ENCODE measurements around the gene BRAP.
"Not testable (repeated sequence)": the region's sequence is repeated elsewhere in the genome, so short reads cannot be mapped to it uniquely, and the experiment has no call there.

BRAP gene

GRCh38 chr12:111645433-111645832, 40.3 kb downstream of the BRAP start:
- Mint-ChIP-seq H3K27ac (peak overlapping the region; percentile 30), H3K27me3 (no peaks in the 10 kb centered on the region), H3K9me3 (no peaks in the 10 kb centered on the region), H3K36me3 (peaks cover 3% of the 10 kb centered on the region), H3K4me3 (no peak overlapping the region), H3K4me1 (no peaks in the 10 kb centered on the region)

DNA sequence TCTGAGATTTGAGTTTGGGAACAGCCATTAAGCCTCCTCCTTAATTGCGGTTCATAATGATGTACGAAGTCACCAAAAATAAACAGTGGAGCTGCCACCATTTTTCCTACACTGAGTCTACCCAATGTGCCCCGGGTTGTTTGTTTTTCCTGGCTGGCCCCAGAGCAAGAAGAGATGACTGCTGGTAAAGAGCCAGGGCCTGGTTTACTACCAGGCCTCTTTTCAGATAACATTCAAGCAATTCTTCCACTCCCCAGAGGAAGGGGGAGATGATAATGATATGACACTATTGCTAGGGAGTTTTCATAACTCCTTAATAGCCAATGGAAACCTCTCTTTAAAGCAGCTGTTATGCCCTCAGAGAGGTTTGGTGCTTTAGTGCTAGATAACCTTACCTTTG, 42.3 kb downstream of the BRAP start:
- Mint-ChIP-seq H3K4me1 (no peaks in the 10 kb centered on the region), H3K36me3 (peaks cover 3% of the 10 kb centered on the region), H3K27ac (no peak overlapping the region), H3K4me3 (no peak overlapping the region), H3K9me3 (no peaks in the 10 kb centered on the region), H3K27me3 (no peaks in the 10 kb centered on the region)

DNA sequence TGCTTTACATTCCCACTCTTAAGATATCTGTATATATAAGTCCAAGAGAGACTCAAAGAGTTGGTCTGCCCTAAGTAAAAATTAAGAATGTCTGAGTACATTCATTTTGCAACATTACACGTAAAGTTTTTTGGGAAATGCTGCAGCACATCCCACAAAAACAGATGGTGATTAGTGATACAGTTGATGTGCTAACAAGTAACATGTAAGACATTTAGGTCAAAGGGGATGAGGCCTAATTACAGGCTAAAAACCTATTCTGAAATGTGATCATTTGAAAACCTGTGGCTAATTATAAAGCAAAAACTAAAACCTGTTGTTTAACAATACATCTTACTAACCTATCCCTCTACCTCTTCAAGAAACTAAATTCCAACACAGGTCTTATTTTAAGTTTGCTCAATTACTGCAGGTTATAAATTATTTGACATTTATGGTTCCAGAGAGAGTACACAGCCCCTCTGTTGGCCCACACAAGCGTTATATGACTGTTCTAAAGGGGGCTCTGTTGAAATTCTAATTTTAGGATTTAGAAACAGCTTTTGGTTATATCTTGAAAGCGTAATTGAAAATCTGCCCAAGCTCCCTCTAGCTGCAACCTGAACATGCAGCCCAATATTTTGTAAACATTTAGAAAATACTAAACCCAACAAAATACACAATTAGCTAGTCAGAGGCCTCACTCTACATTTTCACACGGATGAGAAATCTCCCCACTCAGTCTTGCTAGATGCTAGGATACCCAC, 42.9 kb downstream of the BRAP start:
- Mint-ChIP-seq H3K4me1 (no peaks in the 10 kb centered on the region), H3K27me3 (no peaks in the 10 kb centered on the region), H3K36me3 (peaks cover 3% of the 10 kb centered on the region), H3K9me3 (no peaks in the 10 kb centered on the region), H3K4me3 (no peak overlapping the region), H3K27ac (no peak overlapping the region)

GRCh38 chr12:111640506-111640905, 45.2 kb downstream of the BRAP start:
- no peaks in the 10 kb centered on the region for H3K27me3 Mint-ChIP-seq
- H3K4me1 Mint-ChIP-seq: peaks cover 5% of the 10 kb centered on the region
- no peaks in the 10 kb centered on the region for H3K36me3 Mint-ChIP-seq
- H3K27ac Mint-ChIP-seq: no peak overlapping the region
- no peaks in the 10 kb centered on the region for H3K9me3 Mint-ChIP-seq
- no peak overlapping the region for H3K4me3 Mint-ChIP-seq

DNA sequence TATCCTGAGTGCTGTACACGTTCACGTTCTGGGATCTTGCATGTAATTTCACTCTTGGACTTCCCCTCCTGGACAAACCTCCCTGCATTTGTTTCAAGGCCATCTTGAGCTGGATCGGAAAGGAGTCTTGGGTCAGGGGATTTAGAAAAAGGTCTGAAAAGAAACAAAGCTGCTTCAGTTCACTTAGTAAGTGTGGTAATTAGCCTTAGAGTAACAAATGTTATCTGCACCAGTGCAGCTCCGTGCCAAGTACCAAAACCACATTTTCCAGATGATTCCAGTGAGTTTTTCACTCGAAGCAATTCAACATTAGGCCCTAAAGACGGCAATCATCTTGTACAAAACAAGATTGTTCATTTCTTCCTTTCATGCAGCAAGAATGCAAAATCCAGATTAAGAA, 47.2 kb downstream of the BRAP start:
- Mint-ChIP-seq H3K36me3 (no peaks in the 10 kb centered on the region), H3K27ac (no peak overlapping the region), H3K4me3 (no peak overlapping the region), H3K27me3 (no peaks in the 10 kb centered on the region), H3K9me3 (no peaks in the 10 kb centered on the region), H3K4me1 (peaks cover 5% of the 10 kb centered on the region)

DNA sequence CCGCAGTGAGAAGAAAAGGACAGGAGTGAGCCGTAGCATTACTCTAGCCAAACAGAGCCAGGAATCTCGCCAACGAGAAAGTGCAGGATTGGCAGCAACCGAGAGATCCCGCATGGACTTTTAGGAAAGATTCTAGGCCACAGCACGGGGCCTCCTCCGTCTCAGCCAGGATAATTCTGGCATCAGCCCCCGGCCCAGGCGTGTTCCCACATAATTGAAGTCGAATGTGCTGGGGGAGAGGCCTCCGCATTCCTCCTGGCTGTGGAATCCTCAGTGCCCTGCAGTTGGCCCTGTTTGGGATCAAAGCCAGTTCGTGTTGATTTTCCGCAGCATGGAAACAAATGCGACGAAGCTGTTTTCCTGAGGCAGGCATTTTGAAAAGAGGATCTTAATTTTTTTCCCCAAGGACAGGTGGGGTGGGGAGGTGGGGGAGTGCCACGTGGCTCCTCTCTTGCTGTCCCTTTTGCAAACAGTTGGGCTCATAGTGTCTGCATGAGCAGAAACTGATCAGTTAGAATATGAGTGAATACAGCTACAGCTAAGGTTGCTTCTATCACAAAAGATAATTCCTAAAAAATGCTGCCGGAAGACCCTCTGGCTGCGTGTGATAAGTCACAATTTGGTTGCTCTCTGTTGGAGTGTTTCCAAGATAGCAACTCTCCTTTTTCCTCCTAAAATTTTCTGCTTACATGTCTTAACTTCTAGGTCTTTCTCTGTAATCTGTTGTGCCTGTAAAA, 49.4 kb downstream of the BRAP start:
- Mint-ChIP-seq H3K27me3 (no peaks in the 10 kb centered on the region), H3K36me3 (no peaks in the 10 kb centered on the region), H3K4me1 (peaks cover 5% of the 10 kb centered on the region), H3K9me3 (no peaks in the 10 kb centered on the region), H3K27ac (no peak overlapping the region), H3K4me3 (no peak overlapping the region)

DNA sequence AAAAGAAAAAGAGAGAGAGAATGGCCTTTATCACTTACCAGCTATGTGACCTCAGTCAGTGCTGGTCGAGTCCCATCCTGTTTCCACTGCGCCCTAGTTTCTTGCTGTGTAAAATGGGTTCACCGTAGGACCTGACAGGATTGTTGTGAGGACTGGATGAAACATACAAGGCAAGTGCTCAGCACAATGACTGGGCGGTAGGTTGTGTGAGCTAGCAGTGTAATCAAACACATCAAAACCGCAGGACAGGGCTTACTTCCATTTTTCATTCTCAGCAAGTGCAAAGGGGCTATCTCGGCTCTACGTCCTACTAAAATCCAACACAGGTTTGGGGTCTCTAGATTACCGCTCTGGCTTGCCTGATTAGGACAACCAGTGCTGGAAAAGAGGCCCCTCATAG, 50.2 kb downstream of the BRAP start:
- Mint-ChIP-seq H3K4me3 (no peak overlapping the region), H3K4me1 (peaks cover 5% of the 10 kb centered on the region), H3K36me3 (no peaks in the 10 kb centered on the region), H3K27me3 (no peaks in the 10 kb centered on the region), H3K27ac (no peak overlapping the region), H3K9me3 (no peaks in the 10 kb centered on the region)

- H3K36me3 Mint-ChIP-seq: no peaks in the 10 kb centered on the region
- H3K4me1 Mint-ChIP-seq: no peaks in the 10 kb centered on the region
- H3K27ac Mint-ChIP-seq: no peak overlapping the region
- H3K27me3 Mint-ChIP-seq: no peaks in the 10 kb centered on the region
- no peak overlapping the region for H3K4me3 Mint-ChIP-seq
- no peaks in the 10 kb centered on the region for H3K9me3 Mint-ChIP-seq
These were observed 57.1 kb downstream of the BRAP start for GRCh38 chr12:111628505-111629260.

DNA sequence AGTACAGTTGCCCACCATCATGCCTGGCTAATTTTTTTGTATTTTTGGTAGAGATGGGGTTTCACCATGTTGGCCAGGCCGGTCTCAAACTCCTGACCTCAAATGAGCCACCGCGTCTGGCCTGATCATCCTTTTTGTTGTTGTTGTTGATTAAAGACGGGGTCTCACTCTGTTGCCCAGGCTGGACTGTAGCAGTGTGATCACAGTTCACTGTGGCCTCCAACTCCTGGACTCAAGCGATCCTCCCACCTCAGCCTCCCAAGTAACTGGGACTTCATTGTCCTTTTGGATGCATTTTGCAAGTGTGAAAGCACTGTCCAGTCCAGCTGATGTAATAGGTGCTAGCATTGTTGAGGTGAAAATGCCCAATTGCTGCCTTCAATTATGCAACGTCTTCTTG, 59.5 kb downstream of the BRAP start:
- Mint-ChIP-seq H3K36me3 (no peaks in the 10 kb centered on the region), H3K4me1 (no peaks in the 10 kb centered on the region), H3K4me3 (no peak overlapping the region), H3K27me3 (no peaks in the 10 kb centered on the region), H3K9me3 (no peaks in the 10 kb centered on the region), H3K27ac (no peak overlapping the region)

DNA sequence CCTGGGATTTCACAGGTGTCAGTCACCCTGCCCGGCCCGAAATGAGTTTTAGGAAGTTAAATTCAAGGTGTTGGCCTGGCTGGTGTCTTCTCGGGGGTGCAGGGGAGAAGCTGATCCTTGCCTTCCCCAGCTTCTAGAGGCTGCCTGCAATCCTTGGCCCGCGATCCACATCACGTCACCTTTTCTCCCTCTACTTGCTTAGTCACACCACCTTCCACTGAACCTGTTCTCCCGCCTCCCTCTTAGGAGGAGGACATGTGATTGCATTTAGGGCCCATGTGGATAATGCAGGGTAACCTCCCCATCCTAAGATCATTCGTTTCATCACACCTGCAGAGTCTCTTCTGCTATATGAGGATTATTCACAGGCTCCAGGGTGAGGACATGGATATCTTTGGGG, 61.2 kb downstream of the BRAP start:
- H3K36me3 Mint-ChIP-seq: no peaks in the 10 kb centered on the region
- H3K4me1 Mint-ChIP-seq: no peaks in the 10 kb centered on the region
- no peak overlapping the region for H3K27ac Mint-ChIP-seq
- H3K9me3 Mint-ChIP-seq: no peaks in the 10 kb centered on the region
- no peaks in the 10 kb centered on the region for H3K27me3 Mint-ChIP-seq
- no peak overlapping the region for H3K4me3 Mint-ChIP-seq

DNA sequence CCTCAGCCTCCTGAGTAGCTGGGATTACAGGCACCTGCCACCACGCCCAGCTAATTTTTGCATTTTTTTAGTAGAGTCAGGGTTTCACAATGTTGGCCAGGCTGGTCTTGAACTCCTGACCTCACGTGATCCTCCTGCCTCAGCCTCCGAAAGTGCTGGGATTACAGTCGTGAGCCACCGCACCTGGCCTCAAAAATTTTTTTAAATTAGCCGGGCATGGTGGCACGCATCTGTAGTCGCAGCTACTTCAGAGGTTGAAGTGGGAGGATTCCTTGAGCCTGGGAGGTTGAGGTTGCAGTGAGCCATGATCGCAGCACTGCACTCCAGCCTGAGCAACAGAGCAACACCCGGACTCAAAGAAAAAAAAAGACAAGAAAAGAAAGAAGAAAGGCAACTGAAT, 67.9 kb downstream of the BRAP start:
- not testable (repeated sequence) for H3K9me3 Mint-ChIP-seq, H3K27me3 Mint-ChIP-seq, H3K36me3 Mint-ChIP-seq, H3K4me1 Mint-ChIP-seq, H3K27ac Mint-ChIP-seq, H3K4me3 Mint-ChIP-seq

GRCh38 chr12:111616177-111616623, 69.6 kb downstream of the BRAP start:
- Mint-ChIP-seq H3K27me3 (no peaks in the 10 kb centered on the region), H3K4me3 (no peak overlapping the region), H3K9me3 (no peaks in the 10 kb centered on the region), H3K36me3 (no peaks in the 10 kb centered on the region), H3K27ac (no peak overlapping the region), H3K4me1 (no peaks in the 10 kb centered on the region)

DNA sequence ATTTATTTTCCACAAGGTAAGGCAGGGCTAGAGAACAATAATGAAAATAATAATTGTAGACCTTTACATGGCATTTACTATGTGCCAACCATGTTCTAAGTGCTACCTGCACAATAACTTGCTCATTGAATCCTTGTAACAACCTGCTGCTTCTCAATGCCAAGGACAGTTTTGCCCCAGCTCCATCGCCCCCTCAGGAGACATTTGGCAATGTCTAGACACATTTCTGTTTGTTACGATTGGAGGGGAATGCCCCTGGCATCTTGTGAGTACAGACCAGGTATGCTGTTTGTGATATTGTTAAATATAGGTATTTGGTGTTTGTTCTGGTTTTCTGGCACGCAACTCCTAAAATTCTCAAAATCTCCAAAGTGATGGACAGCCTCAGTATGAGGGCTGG, 78.5 kb downstream of the BRAP start:
- Mint-ChIP-seq H3K4me1 (no peaks in the 10 kb centered on the region), H3K36me3 (no peaks in the 10 kb centered on the region), H3K9me3 (no peaks in the 10 kb centered on the region)

DNA sequence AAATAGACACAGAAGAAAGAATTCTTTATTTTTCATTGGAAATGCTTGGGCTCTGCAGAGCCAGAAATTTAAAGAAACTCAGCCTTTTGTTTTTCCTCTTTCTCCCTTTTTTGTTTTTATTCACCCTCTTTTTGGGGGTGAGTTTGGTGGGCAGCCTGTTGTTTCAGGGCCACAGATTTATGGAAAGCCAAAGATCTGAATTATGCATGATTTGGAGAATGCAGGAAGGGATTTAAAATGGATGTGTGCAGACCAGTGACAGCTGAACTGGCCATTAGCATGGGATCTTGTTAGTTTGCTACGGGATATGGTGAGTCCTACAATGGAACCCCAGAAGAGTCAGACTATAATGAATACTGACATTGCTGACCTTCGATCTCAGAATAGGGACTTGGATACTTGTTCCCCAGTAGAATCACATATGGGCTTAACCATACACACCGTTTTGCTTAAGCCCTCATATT, 79.0 kb downstream of the BRAP start:
- Mint-ChIP-seq H3K4me3 (no peak overlapping the region), H3K27me3 (no peaks in the 10 kb centered on the region), H3K27ac (no peak overlapping the region), H3K9me3 (no peaks in the 10 kb centered on the region), H3K36me3 (no peaks in the 10 kb centered on the region), H3K4me1 (no peaks in the 10 kb centered on the region)

More for the DNA sequence above, 78.5 kb downstream of the BRAP start:
- no peaks in the 10 kb centered on the region for H3K27me3 Mint-ChIP-seq
- H3K27ac Mint-ChIP-seq: no peak overlapping the region
- no peak overlapping the region for H3K4me3 Mint-ChIP-seq

DNA sequence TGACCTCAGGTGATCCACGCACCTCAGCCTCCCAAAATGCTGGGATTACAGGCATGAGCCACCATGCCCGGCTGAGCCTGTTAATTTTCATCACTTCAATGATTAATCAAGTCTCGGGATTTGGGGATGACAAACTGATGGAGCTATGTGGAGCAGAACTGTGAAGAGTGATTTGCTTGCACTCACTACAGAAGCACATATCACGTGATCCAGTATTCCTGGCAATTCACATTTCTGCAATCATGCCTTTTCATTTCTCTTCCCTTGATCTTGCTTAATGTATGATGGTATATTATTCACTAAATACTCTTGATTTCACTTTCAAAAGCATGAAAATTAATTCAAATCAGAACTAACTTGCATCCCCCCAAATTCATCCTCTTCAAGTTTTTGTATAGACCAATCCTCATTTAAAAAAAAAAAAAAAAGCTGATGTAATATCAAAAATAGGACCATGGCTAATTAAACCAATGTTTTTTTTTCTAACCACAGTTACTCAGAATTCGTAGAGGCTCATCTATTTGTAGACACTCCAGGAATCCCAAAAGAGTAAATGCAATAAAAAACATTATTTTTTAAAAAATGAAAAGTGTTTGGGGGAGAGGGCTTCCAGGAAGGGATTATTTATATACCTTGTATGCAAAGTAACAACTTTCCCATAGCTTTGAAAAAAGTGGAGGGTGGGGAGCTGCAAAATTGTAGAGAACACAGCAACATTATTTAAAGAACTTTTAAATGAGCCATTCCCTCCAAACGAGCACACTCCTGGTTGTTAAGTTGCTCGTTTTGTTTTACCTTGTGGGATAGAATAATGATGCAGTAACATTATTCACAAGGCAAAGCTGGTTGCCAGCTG, 79.6 kb downstream of the BRAP start:
- no peak overlapping the region for H3K4me3 Mint-ChIP-seq
- H3K27ac Mint-ChIP-seq: no peak overlapping the region
- H3K4me1 Mint-ChIP-seq: no peaks in the 10 kb centered on the region
- no peaks in the 10 kb centered on the region for H3K27me3 Mint-ChIP-seq
- H3K9me3 Mint-ChIP-seq: no peaks in the 10 kb centered on the region
- no peaks in the 10 kb centered on the region for H3K36me3 Mint-ChIP-seq
